ENCODE results near the gene ANOS1.

- TF ChIP-seq ZNF274 (IDR thresholded peaks at IDR 0.05; ENCODE audit: low read depth, low read length) (no peak), YY1 (IDR thresholded peaks at IDR 0.05; ENCODE audit: insufficient read depth, insufficient read length) (no peak)
Observed at GRCh38 chrX:8755116-8755515, 23.2 kb upstream of the ANOS1 start.
